ENCODE data around the gene OR5B12.

DNA sequence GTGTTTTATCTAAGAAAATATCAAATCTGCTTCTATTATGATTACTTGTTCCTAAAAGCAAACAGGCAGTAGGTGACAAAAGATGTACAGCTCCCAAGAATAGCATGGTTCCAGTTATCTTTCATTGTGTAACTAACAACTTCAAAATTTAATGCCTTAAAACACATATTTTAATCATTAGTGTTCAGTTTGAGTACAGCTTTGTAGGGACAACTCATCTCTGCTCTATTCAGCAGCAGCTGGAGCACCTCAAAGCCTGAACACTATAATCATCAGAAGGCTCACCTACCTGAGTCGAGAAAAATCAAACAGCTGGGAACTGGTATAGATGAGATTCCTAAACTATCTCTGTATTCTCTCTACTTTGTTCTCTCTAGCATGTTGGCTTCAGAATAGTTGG lies 24.3 kb upstream of the OR5B12 start:
- TF ChIP-seq, protein P1, sequence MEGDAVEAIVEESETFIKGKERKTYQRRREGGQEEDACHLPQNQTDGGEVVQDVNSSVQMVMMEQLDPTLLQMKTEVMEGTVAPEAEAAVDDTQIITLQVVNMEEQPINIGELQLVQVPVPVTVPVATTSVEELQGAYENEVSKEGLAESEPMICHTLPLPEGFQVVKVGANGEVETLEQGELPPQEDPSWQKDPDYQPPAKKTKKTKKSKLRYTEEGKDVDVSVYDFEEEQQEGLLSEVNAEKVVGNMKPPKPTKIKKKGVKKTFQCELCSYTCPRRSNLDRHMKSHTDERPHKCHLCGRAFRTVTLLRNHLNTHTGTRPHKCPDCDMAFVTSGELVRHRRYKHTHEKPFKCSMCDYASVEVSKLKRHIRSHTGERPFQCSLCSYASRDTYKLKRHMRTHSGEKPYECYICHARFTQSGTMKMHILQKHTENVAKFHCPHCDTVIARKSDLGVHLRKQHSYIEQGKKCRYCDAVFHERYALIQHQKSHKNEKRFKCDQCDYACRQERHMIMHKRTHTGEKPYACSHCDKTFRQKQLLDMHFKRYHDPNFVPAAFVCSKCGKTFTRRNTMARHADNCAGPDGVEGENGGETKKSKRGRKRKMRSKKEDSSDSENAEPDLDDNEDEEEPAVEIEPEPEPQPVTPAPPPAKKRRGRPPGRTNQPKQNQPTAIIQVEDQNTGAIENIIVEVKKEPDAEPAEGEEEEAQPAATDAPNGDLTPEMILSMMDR (conservative IDR thresholded peaks at IDR 0.05 in 1 of 2, IDR thresholded peaks at IDR 0.05 in 1 of 2; ENCODE audit: extremely low read depth in 1 of 2, insufficient read depth in 1 of 2, low read depth in 1 of 2, low read length in 2 of 2), result no peak
- TF ChIP-seq EZH2 (IDR thresholded peaks at IDR 0.05; ENCODE audit: borderline replicate concordance, low read length), result no peak
